T1000 (cell line): ENCODE measurements around the gene LPAR2.
"Not testable (repeated sequence)": the region's sequence is repeated elsewhere in the genome, so short reads cannot be mapped to it uniquely, and the experiment has no call there.

Experiments used
- DNase-seq: peaks from one replicate; lab custom pipeline; 2025; ENCODE audit warnings: mixed read lengths; lab: John Stamatoyannopoulos, UW

Gene LPAR2

GRCh38 chr19:19627621-19628500, at the start of gene LPAR2:
LPAR2 (minus strand) TSS chr19:19628220; CDS start chr19:19627275, 945 bp downstream.
- no peak for DNase-seq

DNA sequence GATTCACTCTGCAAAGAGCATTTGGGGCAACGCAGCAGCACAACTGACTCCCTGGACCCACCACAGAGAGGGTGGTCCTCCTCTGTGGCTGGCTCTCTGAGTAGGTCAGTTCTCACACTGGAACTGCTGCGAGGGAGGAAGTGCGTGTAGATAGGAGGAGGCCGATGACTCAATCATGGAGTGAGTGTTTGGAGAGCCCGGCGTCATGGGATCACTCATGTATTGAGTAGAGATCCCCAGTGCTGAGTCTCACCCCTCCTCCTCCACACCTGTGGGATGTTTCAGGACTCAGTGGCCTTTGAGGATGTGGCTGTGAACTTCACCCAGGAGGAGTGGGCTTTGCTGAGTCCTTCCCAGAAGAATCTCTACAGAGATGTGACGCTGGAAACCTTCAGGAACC, 49.6 kb upstream of the LPAR2 start:
- no peak for DNase-seq

DNA sequence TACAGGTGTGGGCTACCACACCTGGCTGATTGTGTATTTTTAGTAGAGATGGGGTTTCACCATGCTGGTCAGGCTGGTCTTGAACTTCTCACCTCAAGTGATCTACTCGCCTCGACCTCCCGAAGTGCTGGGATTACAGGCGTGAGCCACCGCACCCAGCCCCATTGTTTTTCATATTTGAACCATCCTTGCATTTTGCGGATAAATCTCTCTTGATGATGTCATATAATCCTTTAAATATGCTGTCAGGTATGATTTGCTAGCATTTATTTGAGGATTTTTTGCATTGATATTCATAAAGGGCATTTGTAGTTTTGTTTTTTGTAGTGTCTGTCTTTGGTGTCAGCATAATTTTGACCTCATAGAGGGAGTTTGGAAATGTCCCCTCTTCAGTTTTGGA, 46.3 kb upstream of the LPAR2 start:
- DNase-seq, result no peak

DNA sequence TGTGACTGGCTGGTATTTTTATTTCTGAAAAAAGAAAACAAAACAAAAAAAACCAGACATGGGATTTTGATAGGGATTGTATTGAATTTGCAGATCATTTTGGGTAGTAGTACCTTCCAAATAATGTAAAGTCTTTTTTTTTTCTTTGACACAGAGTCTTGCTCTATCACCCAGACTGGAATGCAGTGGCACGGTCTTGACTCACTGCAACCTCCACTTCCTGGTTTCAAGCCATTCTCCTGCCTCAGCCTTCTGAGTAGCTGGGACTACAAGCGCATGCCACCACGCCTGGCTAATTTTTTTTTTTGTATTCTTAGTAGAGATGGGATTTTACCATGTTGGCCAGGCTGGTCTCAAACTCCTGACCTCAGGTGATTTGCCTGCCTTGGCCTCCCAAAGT, 44.8 kb upstream of the LPAR2 start:
- DNase-seq, result no peak

DNA sequence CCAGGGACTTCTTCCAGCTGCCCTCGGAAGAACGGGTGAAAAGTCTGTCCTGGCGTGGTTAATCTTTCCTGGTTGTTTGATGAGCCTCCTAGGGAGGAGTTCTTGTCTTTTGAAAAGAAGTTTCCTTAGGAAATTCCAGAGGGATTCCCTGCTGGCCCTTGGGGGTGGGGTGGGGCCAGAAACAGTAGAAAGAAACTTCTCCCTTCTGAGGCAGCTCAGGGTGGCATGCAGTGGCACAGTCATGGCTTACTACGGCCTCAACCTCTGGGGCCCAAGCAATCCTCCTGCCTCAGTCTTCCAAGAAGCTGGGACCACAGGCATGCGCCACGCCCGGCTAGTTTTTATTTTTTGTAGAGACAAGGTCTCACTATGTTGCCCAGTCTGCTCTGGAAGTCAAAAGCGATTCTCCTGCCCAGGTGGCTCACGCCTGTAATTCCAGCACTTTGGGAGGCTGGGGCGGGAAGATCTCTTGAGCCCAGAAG, 42.1 kb upstream of the LPAR2 start:
- no peak for DNase-seq

DNA sequence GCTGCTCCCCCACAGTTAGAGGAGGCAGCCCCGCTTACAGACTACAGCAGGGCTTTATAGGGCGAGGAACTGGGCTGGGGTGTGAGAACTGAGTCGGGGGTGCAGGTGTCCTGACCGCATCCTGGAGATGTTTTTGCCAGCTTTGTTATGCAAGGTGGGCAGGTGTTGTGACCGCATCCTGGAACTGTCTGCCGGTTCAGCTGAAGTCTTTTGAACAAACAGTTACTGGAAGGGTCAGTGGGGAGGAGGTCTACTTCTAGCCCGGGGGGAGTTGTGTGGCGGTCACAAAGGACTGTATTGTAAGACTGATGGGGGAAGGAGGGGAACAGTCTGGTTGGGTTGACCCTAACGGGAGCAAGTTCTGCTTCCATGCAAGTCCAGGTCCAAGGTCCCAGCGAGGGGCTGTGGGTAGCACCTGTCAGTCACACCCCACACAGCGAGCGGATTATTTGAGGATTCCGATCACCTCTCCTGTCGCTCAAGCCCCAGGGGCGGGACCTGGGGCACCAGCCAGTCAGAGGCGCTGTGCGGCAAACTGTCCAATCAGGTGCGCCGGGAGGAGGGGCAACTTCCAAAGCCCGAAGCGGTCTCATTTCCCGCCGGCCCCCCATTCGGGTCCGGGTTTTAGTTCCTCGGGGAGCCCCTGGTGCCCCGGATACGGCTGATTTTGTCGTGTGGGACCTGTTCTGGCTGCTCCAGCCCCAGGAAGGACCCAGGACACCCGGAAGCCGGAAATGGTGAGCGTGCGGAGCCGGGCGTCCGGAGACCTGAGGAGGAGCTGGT, 40.4 kb upstream of the LPAR2 start, which contains the start of gene ZNF101:
ZNF101 (plus strand) TSS at position 610 of the 783 bp plus-strand sequence; CDS start at position 735, 125 bp downstream.
- peak; percentile 76 for DNase-seq

DNA sequence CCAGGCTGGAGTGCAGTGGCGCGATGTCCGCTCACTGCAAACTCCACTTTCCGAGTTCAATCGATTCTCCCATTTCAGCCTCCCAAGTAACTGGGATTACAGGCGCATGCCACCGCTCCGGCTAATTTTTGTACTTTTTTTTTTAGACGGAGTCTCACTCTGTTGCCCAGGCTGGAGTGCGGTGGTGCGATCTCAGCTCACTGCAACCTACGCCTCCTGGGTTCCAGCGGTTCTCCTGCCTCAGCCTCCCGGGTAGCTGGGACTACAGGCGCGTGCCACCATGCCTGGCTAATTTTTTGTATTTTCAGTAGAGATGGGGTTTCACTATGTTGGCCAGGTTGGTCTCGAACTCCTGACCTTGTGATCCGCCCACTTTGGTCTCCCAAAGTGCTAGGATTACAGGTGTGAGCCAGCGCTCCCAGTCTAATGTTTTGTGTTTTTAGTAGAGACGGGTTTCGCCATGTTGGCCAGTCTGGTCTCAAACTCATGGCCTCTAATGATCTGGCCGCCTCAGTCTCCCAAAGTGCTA, 37.5 kb upstream of the LPAR2 start:
- not testable (repeated sequence) for DNase-seq

- peak; percentile 89 for DNase-seq
These were observed 35.5 kb upstream of the LPAR2 start, which contains the start of gene ATP13A1 for GRCh38 chr19:19663256-19664120. ATP13A1 (minus strand) TSS chr19:19663676; CDS start chr19:19663666, 10 bp downstream.

- DNase-seq, result no peak
These were observed 34.8 kb upstream of the LPAR2 start for GRCh38 chr19:19662871-19663255.

DNA sequence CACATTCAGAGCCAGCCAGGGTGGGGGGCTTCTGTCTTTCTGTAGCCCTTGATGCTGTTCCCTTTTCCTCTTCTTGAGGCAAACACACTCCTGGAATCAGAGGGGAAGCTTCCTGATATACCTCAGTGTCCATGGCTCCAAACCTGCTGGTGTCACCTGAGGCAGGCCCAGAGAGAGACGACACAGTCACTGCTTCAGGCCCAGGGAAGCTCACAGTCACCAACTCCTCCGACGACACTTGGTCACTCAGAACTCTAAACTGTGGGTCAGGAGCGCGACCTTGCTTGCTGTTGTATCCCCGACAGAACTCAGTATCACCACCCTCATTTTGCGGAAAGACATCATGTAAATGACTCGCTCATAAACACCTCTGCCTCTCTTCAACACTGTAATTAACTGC, 34.3 kb upstream of the LPAR2 start:
- DNase-seq, result no peak

DNA sequence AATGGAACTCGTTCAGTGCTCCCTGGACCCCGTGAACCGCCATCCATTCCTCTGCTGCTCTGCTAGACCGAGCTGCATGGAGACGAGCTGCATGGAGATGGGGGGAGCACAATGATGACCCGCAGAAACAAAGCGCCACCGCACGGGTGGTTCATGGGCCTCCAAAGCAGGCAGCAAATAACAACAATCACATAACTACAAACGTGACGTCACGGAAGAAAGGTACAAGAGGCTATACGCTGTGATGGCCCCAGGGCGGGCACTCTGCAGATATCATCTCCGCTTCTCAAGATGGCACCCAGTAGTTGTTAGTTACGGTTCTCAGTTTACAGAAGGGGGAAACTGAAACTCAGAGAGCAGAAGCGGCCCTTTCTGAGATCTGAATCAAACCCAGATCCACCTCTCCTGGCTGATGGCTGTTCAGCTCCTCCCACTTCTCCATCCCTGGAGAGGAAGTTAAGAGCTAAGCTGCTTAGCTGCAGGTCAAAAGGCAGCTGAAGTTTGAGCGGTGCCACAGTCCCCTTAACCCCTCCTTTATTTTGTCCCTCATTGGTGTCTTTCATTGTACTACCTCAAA, 33.7 kb upstream of the LPAR2 start:
- no peak for DNase-seq

DNA sequence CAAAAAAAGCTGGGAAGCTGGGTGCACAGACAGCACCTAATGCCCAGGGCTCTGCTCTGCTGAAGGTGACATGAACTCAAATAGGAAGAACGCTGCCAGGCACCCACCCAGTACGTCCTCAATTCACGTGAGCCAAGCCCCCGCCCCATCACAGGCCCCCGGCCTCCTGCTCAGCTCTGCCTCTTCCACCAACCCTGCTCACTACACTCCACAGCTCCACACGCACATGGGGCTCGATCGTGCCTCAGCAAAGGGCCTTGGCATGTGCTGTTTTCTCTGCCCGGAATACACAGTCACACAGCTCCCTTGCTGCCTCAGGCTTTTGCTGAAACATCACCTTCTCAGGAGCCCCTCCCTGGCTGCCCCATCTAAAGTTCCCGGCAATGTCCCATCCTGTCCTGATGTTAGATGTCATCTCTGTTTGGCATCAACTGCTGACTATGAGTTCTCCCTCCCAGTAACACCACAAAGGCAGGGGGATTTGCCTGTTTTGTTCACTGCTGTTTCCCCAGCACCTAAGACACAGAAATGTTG, 33.2 kb upstream of the LPAR2 start:
- no peak for DNase-seq

- DNase-seq, result no peak
These were observed 31.7 kb upstream of the LPAR2 start for GRCh38 chr19:19659646-19660245.

- no peak for DNase-seq
These were observed 29.4 kb upstream of the LPAR2 start for GRCh38 chr19:19657397-19657783.

GRCh38 chr19:19656451-19657396, 28.7 kb upstream of the LPAR2 start:
- DNase-seq, result no peak

DNA sequence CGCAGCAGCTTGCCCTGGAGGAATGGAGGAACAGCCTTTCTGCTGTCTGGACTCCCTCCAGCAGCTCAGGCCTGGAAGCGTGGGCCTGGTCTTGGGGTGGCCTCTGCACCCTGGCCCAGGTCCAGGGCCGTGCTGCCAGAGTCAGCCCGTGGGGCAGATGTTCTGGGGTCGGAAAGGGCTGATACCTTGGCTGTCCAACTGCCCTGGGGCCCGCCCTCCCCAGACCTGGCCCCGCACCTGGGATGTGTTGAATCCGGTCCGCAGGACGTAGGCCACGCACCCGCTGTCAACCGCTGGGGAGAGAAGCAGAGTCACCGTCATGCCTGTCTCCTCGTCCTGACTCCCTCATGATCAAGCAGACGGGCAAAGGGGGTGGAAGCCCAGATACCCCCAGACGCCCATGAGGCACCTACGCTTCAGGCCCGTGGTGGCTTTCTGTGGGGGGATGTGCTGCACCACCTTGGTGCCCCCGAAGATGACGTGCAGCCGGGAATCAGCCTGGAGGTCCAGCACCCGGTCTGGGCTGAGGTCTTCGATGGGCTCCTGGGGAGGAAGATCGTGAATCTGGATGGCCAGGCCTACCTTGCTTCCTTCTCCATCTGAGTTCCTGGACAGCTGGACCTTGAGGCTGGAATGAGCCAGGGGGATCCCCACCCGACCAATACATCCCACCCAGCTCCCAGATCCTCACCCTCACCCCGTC, 27.8 kb upstream of the LPAR2 start:
- no peak for DNase-seq

GRCh38 chr19:19655051-19655594, 27.1 kb upstream of the LPAR2 start:
- DNase-seq, result no peak

DNA sequence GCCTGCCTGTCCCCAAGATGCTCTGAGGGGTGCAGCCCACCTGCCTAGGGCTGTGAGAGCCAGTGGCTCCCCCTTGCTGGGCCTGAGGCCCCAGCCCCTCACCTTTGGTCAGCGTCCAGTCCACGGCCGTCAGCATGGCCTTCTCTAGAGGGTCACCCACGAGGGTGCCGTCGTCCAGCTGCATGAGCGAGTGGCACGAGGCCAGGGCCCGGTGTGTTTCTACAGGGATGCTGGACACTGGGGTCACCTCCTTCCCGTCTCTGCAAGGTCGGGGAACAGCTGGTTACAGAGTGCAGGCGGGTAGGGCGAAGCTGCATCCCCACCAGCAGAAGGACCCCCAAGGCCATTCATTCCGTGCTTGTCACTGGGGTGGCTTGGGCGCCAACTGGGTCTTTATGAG, 26.4 kb upstream of the LPAR2 start:
- DNase-seq, result no peak
